ENCODE data around the gene DOCK4. TPM values are rescaled to one million over a fixed set of nuclear protein-coding genes. Genes with fewer than 3 reads are reported as not detected.

The DOCK4 gene
- total and polyA plus RNA-seq, 7 donors, result 3.0 to 28.5 (median 14.1) TPM

- Histone ChIP-seq H3K9me3 (no peaks in the 10 kb centered on the region), H3K27ac (no peak overlapping the region), H3K36me3 (no peaks in the 10 kb centered on the region), H3K27me3 (no peaks in the 10 kb centered on the region), H3K4me3 (no peak overlapping the region), H3K4me1 (peaks cover 0 to 7% (median 2%) of the 10 kb centered on the region in 4 donors)
- intact Hi-C loops (cut with DNase I), result no loop called here
- no peak for DNase-seq
- WGBS, 2 donors, result 88 to 93% methylated on average over 3 of the region's 3 CpGs
- TF ChIP-seq, protein P1, sequence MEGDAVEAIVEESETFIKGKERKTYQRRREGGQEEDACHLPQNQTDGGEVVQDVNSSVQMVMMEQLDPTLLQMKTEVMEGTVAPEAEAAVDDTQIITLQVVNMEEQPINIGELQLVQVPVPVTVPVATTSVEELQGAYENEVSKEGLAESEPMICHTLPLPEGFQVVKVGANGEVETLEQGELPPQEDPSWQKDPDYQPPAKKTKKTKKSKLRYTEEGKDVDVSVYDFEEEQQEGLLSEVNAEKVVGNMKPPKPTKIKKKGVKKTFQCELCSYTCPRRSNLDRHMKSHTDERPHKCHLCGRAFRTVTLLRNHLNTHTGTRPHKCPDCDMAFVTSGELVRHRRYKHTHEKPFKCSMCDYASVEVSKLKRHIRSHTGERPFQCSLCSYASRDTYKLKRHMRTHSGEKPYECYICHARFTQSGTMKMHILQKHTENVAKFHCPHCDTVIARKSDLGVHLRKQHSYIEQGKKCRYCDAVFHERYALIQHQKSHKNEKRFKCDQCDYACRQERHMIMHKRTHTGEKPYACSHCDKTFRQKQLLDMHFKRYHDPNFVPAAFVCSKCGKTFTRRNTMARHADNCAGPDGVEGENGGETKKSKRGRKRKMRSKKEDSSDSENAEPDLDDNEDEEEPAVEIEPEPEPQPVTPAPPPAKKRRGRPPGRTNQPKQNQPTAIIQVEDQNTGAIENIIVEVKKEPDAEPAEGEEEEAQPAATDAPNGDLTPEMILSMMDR (IDR thresholded peaks at IDR 0.05), result no peak
- TF ChIP-seq POLR2A (IDR thresholded peaks at IDR 0.05), result no peak
- no peak for TF ChIP-seq EP300 (IDR thresholded peaks at IDR 0.05)
- TF ChIP-seq POLR2AphosphoS5 (IDR thresholded peaks at IDR 0.05), result no peak
Observed at GRCh38 chr7:112167147-112167546, 39.1 kb downstream of the DOCK4 start.

DNA sequence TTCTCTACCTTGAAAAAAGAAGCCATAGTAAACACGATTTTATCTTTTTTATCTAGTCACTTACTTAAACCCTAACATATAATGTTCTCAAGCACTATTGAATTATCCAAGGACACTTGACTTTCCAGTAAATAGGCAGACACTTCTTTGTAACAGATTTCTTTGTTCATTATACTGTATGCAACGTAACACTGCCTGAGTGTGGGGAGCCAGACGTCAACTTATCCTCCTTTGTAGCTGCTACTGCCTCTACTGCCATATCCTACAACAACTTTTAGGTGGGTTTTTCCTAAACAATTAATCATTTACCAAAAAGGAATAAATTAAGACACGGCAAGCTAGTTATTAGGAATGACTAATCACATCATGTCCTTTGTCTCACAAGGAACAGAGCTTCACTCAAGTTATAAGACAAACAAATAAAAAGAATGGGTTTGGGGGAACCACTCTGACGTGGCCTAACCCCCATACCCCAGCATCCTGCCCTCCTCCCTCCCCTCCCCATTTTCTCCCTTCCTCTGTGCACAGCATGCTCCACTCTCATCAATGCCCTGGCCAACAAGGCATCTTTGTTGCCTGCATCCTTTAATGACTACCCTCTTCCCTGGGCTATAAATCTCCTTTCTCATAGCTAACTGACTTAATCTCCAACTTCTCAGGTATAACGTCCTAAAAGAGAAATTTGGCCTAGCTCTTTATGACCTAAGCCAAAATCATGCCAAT lies 43.3 kb downstream of the DOCK4 start:
- intact Hi-C loops (cut with DNase I), result no loop called here
- H3K27me3 ChIP-seq, result no peaks in the 10 kb centered on the region
- H3K27ac ChIP-seq, result peak overlapping the region in 3 of 4 donors; percentile 7 to 43 (median 15)
- H3K4me1 ChIP-seq, result peaks cover 0 to 31% (median 24%) of the 10 kb centered on the region in 4 donors
- H3K36me3 ChIP-seq, result no peaks in the 10 kb centered on the region
- DNase-seq, result no peak
- H3K9me3 ChIP-seq, result no peaks in the 10 kb centered on the region
- 62 to 76% methylated on average over 6 of the region's 6 CpGs for WGBS, 2 donors
- TF ChIP-seq, protein P1 (IDR thresholded peaks at IDR 0.05), result no peak
- TF ChIP-seq EP300 (IDR thresholded peaks at IDR 0.05), result no peak
- TF ChIP-seq POLR2A (IDR thresholded peaks at IDR 0.05), result no peak
- no peak for TF ChIP-seq POLR2AphosphoS5 (IDR thresholded peaks at IDR 0.05)
- no peak overlapping the region for H3K4me3 ChIP-seq

DNA sequence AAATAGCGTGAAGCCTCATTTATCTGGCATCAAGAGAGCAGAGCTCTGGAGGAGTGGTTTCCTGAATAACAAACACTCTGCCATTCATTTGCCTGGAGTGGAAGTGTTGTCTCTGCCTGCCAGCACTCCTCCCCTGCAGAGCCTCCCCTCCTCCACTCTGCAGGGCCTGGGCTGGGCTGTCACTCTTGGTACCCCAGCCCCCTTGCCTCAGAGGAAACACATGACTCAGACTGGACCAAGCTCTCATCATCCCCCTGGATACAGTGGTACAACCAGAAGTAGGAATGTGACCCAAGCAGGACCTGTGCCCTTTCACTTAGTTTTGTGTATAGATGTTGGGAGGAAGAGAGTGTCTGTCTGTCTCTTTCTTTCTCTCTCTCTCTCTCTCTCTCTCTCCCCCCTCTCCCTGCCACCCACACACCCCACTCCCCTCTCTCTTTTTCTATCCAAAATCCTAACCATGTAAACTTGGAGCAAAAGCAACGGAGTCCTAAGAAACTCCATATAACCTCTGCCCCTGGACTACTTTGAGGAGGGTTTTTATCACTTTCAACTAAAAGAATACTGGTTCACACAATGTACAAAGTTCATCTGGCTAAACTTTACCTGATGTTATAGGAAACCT lies 43.9 kb downstream of the DOCK4 start:
- no peaks in the 10 kb centered on the region for H3K27me3 ChIP-seq
- 43 to 58% methylated on average over 2 of the region's 2 CpGs for WGBS, 2 donors
- no peak overlapping the region for H3K4me3 ChIP-seq
- TF ChIP-seq POLR2AphosphoS5 (IDR thresholded peaks at IDR 0.05), result peak in 1 of 4 donors; percentile 26
- TF ChIP-seq EP300 (IDR thresholded peaks at IDR 0.05), result no peak
- TF ChIP-seq POLR2A (IDR thresholded peaks at IDR 0.05), result no peak
- TF ChIP-seq, protein P1 (IDR thresholded peaks at IDR 0.05), result no peak
- no peaks in the 10 kb centered on the region for H3K9me3 ChIP-seq
- peak overlapping the region in 3 of 4 donors; percentile 7 to 43 (median 15) for H3K27ac ChIP-seq
- H3K36me3 ChIP-seq, result no peaks in the 10 kb centered on the region
- H3K4me1 ChIP-seq, result peaks cover 0 to 31% (median 24%) of the 10 kb centered on the region in 4 donors
- intact Hi-C loops (cut with DNase I), result no loop called here
- DNase-seq, result peak; percentile 72

- Histone ChIP-seq H3K9me3 (no peaks in the 10 kb centered on the region), H3K36me3 (no peaks in the 10 kb centered on the region), H3K4me3 (no peak overlapping the region), H3K27ac (peak overlapping the region in 2 of 4 donors; percentile 17 to 32), H3K4me1 (peaks cover 0 to 31% (median 24%) of the 10 kb centered on the region in 4 donors), H3K27me3 (no peaks in the 10 kb centered on the region)
- 85 to 93% methylated on average over 3 of the region's 3 CpGs for WGBS, 2 donors
- intact Hi-C loops (cut with DNase I), result no loop called here
- DNase-seq, result no peak
- TF ChIP-seq POLR2AphosphoS5 (IDR thresholded peaks at IDR 0.05), result no peak
- no peak for TF ChIP-seq POLR2A (IDR thresholded peaks at IDR 0.05)
- TF ChIP-seq, protein P1 (IDR thresholded peaks at IDR 0.05), result no peak
- no peak for TF ChIP-seq EP300 (IDR thresholded peaks at IDR 0.05)
Observed at GRCh38 chr7:112161253-112162141, 44.7 kb downstream of the DOCK4 start.
